ENCODE measurements around the gene RHAG.

The RHAG gene

DNA sequence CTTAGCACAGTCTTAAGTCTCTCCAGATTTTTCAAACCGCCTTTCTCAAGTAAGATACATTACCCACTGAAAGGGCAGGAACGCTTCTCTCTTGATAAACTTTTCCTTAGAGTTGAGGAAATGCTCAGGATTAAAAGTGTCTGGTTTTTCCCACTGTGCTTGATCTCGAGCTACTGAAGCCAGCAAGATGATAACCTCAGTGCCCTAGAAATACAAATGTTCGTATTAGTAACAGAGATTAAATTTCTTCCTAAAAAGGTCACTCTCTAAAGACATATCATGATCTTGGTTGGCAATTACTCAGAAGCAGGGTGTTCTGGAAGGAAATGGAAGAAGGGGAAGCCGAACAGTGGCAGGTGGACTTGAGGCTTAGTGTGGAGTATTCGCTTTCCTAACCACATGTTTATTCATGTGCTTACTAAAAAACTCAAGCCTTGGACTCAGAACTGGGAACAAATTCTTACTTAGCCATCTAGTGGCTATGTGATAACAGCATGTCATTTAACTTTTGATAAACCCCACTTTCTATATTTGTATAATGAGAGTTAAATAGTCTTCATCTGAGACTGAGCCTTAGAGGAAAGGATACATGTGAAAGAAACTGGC is 66.1 kb downstream of the RHAG start:
- Mint-ChIP-seq H3K27me3 (peaks cover 0 to 5% of the 10 kb centered on the region in 2 donors), H3K9me3 (peaks cover 0 to 1% of the 10 kb centered on the region in 2 donors), H3K36me3 (ENCODE audit: insufficient read depth) (no peaks in the 10 kb centered on the region), H3K4me3 (no peak overlapping the region), H3K27ac (no peak overlapping the region), H3K4me1 (ENCODE audit: low read depth in 2 of 2) (no peaks in the 10 kb centered on the region)
- ATAC-seq (replicated peaks) (no peak), DNase-seq (no peak)

DNA sequence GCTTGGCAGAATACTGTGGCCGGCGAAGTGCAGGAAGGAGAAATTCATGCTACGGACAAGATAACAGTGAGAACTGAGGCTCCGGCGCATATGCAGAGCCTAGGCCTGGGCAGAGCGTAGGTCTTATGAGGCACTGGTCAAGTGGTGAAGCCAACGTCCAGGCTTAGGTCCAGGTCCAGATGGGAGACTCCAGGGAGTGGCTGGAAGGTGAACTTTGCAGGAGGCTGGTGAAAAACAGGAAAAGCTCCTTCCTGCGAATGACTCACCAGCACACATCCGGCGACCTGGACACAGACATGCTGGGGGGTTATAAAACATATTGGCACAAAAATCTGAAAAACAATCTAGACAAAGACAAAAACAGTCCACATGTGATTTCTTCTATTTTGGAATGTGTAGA is 70.8 kb downstream of the RHAG start:
- Mint-ChIP-seq H3K27me3 (peaks cover 0 to 6% of the 10 kb centered on the region in 2 donors), H3K4me1 (ENCODE audit: low read depth in 2 of 2) (no peaks in the 10 kb centered on the region), H3K27ac (no peak overlapping the region), H3K36me3 (ENCODE audit: insufficient read depth) (no peaks in the 10 kb centered on the region), H3K9me3 (peaks cover 0 to 1% of the 10 kb centered on the region in 2 donors), H3K4me3 (no peak overlapping the region)
- no peak for ATAC-seq (replicated peaks)
- no peak for DNase-seq

DNA sequence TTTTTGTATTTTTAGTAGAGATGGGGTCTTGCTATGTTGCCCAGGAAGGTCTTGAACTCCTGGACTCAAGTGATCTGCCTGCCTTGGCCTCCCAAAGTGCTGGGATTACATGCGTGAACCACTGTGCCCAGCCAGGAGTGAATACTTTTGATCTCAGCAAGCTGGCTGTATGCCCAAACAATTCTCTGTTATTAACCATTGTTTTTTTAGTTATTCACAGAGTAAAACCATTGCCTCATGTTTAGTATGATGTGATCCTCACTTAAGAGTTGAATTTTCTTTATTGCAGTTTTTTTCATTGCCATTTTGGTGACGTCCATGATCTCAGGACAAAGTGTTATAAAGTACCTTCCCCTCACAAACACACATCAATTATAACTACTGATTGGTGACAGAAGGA is 71.4 kb downstream of the RHAG start:
- no peak overlapping the region for H3K4me3 Mint-ChIP-seq
- peaks cover 0 to 6% of the 10 kb centered on the region in 2 donors for H3K27me3 Mint-ChIP-seq
- peaks cover 0 to 1% of the 10 kb centered on the region in 2 donors for H3K9me3 Mint-ChIP-seq
- ATAC-seq (replicated peaks) (no peak), DNase-seq (no peak)
- no peaks in the 10 kb centered on the region for H3K36me3 Mint-ChIP-seq (ENCODE audit: insufficient read depth)
- H3K27ac Mint-ChIP-seq, result no peak overlapping the region
- no peaks in the 10 kb centered on the region for H3K4me1 Mint-ChIP-seq (ENCODE audit: low read depth in 2 of 2)

DNA sequence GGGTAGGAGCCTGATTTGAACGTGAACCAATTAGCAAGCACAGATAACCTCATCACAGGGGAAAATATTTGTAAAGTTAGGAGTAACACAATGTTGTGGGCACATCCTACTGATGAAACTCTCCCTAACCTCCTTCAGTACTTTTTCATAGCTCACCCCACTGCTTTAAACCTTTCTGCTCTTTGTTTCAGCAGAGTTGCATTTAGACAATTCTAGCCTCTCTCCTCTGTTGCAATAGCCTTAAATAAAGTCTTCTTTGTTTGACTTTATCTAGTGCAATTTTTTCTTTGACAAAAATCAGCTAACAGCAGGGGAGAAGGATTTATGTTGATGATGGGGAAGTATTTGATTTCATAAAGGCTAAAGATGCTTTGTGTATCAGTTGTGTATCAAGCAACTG is 72.1 kb downstream of the RHAG start:
- no peak overlapping the region for H3K4me3 Mint-ChIP-seq
- H3K27ac Mint-ChIP-seq, result no peak overlapping the region
- H3K9me3 Mint-ChIP-seq, result peaks cover 0 to 1% of the 10 kb centered on the region in 2 donors
- ATAC-seq (replicated peaks) (no peak), DNase-seq (no peak)
- no peaks in the 10 kb centered on the region for H3K36me3 Mint-ChIP-seq (ENCODE audit: insufficient read depth)
- peaks cover 0 to 6% of the 10 kb centered on the region in 2 donors for H3K27me3 Mint-ChIP-seq
- no peaks in the 10 kb centered on the region for H3K4me1 Mint-ChIP-seq (ENCODE audit: low read depth in 2 of 2)

DNA sequence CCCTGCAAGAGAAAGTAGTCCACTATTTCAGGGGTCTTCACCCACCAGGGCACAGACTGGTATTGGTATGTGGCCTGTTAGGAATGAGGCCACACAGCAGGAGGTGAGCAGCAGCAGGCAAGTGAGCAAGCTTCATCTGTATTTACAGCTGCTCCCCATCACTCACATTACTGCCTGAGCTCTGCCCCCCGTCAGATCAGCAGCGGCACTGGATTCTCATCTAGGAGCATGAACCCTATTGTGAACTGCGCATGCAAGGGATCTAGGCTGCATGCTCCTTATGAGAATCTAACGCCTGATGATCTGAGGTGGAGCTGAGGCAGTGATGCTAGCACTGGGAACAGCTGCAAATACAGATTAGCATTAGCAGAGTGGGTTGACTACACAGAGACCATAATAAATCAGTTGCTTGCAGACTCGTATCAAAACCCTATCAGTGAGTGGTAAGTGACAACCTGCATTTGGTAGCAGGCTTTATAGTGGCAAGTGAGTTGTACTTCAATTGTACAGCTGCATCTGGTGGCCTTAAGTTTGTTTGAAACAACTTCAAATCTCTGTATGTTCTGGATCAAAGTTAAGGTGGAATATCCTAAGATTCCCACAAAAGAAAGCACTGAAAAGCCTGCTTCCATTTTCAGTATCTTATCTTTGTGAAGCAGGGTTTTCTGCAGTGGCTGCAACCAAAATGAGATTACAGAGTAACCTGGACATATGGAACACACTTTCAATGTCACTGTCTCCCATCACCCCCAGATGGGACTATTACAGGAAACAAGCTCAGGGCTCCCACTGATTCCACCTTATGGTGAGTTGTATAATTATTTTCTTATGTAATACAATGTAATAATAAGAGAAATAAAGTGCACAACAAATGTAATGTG is 73.4 kb downstream of the RHAG start:
- H3K4me3 Mint-ChIP-seq, result no peak overlapping the region
- ATAC-seq (replicated peaks) (no peak), DNase-seq (no peak)
- no peaks in the 10 kb centered on the region for H3K36me3 Mint-ChIP-seq (ENCODE audit: insufficient read depth)
- peaks cover 0 to 6% of the 10 kb centered on the region in 2 donors for H3K27me3 Mint-ChIP-seq
- H3K4me1 Mint-ChIP-seq (ENCODE audit: low read depth in 2 of 2), result no peaks in the 10 kb centered on the region
- H3K27ac Mint-ChIP-seq, result no peak overlapping the region
- H3K9me3 Mint-ChIP-seq, result peaks cover 0 to 1% of the 10 kb centered on the region in 2 donors

DNA sequence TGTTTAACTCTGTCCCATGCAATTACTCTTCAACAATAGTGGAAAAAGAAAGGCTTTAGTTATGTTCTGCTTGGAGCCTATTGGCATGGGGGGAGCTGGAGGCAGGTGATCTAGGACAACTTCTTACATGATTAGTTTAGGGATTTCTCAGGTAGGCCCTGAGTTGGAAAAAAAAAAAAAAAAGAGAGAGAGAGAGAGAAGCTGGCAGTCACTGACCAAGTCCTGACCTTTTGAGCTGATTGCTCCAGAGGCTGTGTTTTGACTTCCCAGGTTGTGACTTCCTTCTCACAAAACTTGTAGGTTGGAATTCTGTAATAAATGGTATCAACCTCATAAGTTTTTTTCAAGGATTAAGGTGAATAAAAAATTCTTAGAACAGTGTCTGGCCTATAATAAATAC is 78.4 kb downstream of the RHAG start:
- no peak for ATAC-seq (replicated peaks)
- Mint-ChIP-seq H3K9me3 (no peaks in the 10 kb centered on the region), H3K4me1 (ENCODE audit: low read depth in 2 of 2) (no peaks in the 10 kb centered on the region), H3K4me3 (no peak overlapping the region), H3K27ac (no peak overlapping the region), H3K27me3 (no peaks in the 10 kb centered on the region), H3K36me3 (ENCODE audit: insufficient read depth) (no peaks in the 10 kb centered on the region)
- no peak for DNase-seq

DNA sequence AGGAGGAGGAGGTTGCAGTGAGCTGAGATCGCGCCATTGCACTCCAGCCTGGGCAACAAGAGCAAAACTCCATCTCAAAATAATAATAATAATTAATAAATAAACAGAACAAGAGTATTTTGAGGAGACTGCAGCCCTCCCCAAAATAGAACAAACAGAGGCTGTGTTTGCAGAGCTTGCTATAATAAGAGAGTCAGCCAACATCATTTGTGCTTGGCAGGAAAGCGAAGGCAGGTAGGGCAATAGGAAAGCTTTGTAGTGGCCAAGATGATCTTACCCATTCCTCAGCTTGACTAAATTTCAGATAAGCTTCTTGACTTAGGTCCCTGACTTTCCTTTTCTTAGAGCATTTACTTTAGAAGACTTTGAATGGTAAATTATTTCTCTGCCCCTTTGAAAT is 79.5 kb downstream of the RHAG start:
- DNase-seq, result no peak
- ATAC-seq (replicated peaks), result no peak
- Mint-ChIP-seq H3K4me1 (ENCODE audit: low read depth in 2 of 2) (no peaks in the 10 kb centered on the region), H3K27me3 (peaks cover 0 to under 1% of the 10 kb centered on the region in 2 donors), H3K36me3 (ENCODE audit: insufficient read depth) (no peaks in the 10 kb centered on the region), H3K4me3 (no peak overlapping the region), H3K27ac (no peak overlapping the region), H3K9me3 (no peaks in the 10 kb centered on the region)

DNA sequence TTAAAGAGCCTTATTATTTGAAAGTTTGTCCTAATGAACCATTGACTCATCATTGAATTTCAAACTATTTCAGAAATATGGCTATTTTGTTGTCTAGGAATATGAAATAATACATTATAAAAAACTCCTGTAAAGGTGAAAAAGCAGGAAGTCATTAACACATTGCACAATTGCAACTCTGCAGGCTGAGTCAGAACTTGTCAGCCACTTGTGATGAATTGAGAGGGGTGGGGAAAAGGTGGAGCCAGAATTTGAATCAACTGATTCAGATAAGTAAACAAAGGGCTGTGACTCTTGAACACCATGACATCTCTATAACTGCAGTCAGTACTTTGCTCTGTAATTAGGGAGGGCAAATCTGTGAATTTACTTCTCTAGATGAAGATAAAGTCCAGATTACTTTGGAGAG is 80.2 kb downstream of the RHAG start:
- Mint-ChIP-seq H3K9me3 (no peaks in the 10 kb centered on the region), H3K4me3 (no peak overlapping the region), H3K27ac (no peak overlapping the region), H3K36me3 (ENCODE audit: insufficient read depth) (no peaks in the 10 kb centered on the region), H3K4me1 (ENCODE audit: low read depth in 2 of 2) (peaks cover 4 to 5% of the 10 kb centered on the region in 2 donors), H3K27me3 (peaks cover 5 to 8% of the 10 kb centered on the region in 2 donors)
- DNase-seq, result no peak
- no peak for ATAC-seq (replicated peaks)

DNA sequence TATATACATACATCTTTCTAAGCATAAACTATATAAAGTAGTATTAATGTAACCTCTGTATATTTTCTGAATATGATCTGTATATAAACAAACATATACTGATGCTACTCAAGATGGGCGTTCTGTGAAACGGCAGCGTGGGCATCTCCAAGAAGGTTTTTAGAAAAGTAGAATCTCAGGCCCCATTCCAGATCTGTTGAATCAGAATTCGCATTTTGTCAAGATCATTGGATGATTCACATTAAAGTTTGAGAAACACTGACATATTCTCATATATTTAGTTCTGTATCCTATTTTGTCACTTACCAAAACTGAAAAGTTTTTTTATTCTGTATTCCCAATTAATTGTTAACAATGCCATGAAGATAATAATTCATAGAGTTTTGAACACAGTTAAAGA is 80.7 kb downstream of the RHAG start:
- H3K4me1 Mint-ChIP-seq (ENCODE audit: low read depth in 2 of 2), result peaks cover 7 to 8% of the 10 kb centered on the region in 2 donors
- H3K36me3 Mint-ChIP-seq (ENCODE audit: insufficient read depth), result no peaks in the 10 kb centered on the region
- DNase-seq (no peak), ATAC-seq (replicated peaks) (no peak)
- H3K4me3 Mint-ChIP-seq, result no peak overlapping the region
- no peaks in the 10 kb centered on the region for H3K9me3 Mint-ChIP-seq
- no peak overlapping the region for H3K27ac Mint-ChIP-seq
- H3K27me3 Mint-ChIP-seq, result peaks cover 5 to 13% of the 10 kb centered on the region in 2 donors
